Neural progenitor cell (in vitro differentiated cells): ENCODE measurements around the gene MAGI1. TPM values are rescaled to one million over a fixed set of nuclear protein-coding genes. Genes with fewer than 3 reads are reported as not detected.
A peak's percentile ranks its signal among the peaks of the same experiment; 100 is the strongest.

Experiments
- DNase-seq: peaks from one replicate; pipeline ENCODE4 v3.0.0-alpha.2; 2016; ENCODE audit warnings: low spot score
- H2AFZ ChIP-seq: fragments of 200-600 bp; sonication (generic); replicated peaks from 2 replicates; pipeline ENCODE4 v1.6.1; 2016; ENCODE audit warnings: antibody characterized with exemption
- H3F3A ChIP-seq: fragments of 200-600 bp; sonication (generic); 2 replicates; pipeline ENCODE4 v1.6.1; 2016; ENCODE audit warnings: antibody characterized with exemption, low read depth
- H3K27ac ChIP-seq: fragments of 200-600 bp; sonication (generic); 2 replicates; pipeline ENCODE4 v1.5.1; 2016; ENCODE audit warnings: mild to moderate bottlenecking
- H3K27me3 ChIP-seq: fragments of 200-600 bp; sonication (generic); 2 replicates; pipeline ENCODE4 v1.6.1; 2016; ENCODE audit warnings: mild to moderate bottlenecking, moderate library complexity
- H3K36me3 ChIP-seq: fragments of 200-600 bp; sonication (generic); 2 replicates; pipeline ENCODE4 v1.5.1; 2016
- H3K4me1 ChIP-seq: fragments of 200-600 bp; sonication (generic); 2 replicates; pipeline ENCODE4 v1.6.1; 2016; ENCODE audit warnings: mixed run types
- H3K4me2 ChIP-seq: fragments of 200-600 bp; sonication (generic); 2 replicates; pipeline ENCODE4 v1.6.1; 2016
- H3K4me3 ChIP-seq: fragments of 200-600 bp; sonication (generic); 2 replicates; pipeline ENCODE4 v1.5.1; 2016
- H3K79me2 ChIP-seq: fragments of 200-600 bp; sonication (generic); 2 replicates; pipeline ENCODE4 v1.6.1; 2016; ENCODE audit warnings: low read depth
- H3K9ac ChIP-seq: fragments of 200-600 bp; sonication (generic); 2 replicates; pipeline ENCODE4 v1.6.1; 2016
- H3K9me3 ChIP-seq: fragments of 200-600 bp; sonication (generic); 2 replicates; pipeline ENCODE4 v1.5.1; 2016; ENCODE audit warnings: low read depth
- H4K20me1 ChIP-seq: fragments of 200-600 bp; sonication (generic); 2 replicates; pipeline ENCODE4 v1.6.1; 2016; ENCODE audit warnings: low read depth
- H3K27ac Mint-ChIP-seq: 3 replicates; pipeline ENCODE4 v1.8.0; 2021; ENCODE audit warnings: mixed read lengths
- H3K27me3 Mint-ChIP-seq: 2 replicates; pipeline ENCODE4 v1.8.0; 2022; ENCODE audit warnings: low read depth, mild to moderate bottlenecking, inconsistent platforms, moderate library complexity, mixed read lengths; ENCODE audit not compliant: insufficient read depth
- H3K36me3 Mint-ChIP-seq: 3 replicates; pipeline ENCODE4 v1.8.0; 2021; ENCODE audit warnings: mixed read lengths
- H3K4me1 Mint-ChIP-seq: 3 replicates; pipeline ENCODE4 v1.8.0; 2021; ENCODE audit warnings: mixed read lengths
- H3K4me3 Mint-ChIP-seq: 3 replicates; pipeline ENCODE4 v1.8.0; 2021; ENCODE audit warnings: mild to moderate bottlenecking, moderate library complexity, mixed read lengths
- H3K9me3 Mint-ChIP-seq: 3 replicates; pipeline ENCODE4 v1.8.0; 2020; ENCODE audit warnings: mixed read lengths
- EZH2 ChIP-seq: fragments of 200-600 bp; sonication (generic); IDR thresholded peaks from 2 replicates; pipeline ENCODE4 v1.6.1; 2017; ENCODE audit warnings: antibody characterized with exemption, mild to moderate bottlenecking, moderate library complexity
- EZH2phosphoT487 ChIP-seq: fragments of 200-600 bp; sonication (generic); IDR thresholded peaks from 2 replicates; pipeline ENCODE4 v1.6.1; 2017; ENCODE audit warnings: antibody characterized with exemption
- total RNA-seq: library from RNA; depleted of rRNA; stranded (reverse); fragments of >200 nt; gene quantifications from 2 replicates; pipeline ENCODE4 v1.2.3, GENCODE V29; 2015; ENCODE audit warnings: low replicate concordance
- TF ChIP-seq, protein P1 (sequence below): fragments of 200-600 bp; sonication (generic); IDR thresholded peaks from 2 replicates; pipeline ENCODE4 v1.5.1; 2017; ENCODE audit warnings: antibody characterized with exemption, mild to moderate bottlenecking

MAGI1 gene
- total RNA-seq, 1 donor from 2014 or later: 40.6 TPM

DNA sequence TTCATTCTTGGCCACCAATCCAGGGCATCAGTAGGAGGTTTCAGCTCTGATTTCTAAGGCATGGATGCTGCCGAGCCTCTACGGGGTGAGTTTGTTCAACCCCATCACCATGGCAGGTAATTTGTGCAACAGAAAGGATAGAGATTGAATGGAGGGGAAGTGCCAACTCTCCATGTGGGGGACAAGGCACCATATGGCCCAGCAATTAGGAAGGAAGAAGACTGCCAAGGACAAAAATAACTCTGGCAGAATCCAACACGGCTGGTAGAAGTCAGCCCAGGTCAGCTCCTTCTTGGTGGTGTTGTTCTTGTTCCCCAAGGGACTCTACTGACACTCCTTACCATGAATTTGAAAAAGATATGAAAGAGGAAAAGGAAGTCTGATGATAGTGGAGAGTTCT, 503.9 kb downstream of the MAGI1 start:
- TF ChIP-seq EZH2phosphoT487: no peak
- TF ChIP-seq EZH2: no peak
- TF ChIP-seq, protein P1, sequence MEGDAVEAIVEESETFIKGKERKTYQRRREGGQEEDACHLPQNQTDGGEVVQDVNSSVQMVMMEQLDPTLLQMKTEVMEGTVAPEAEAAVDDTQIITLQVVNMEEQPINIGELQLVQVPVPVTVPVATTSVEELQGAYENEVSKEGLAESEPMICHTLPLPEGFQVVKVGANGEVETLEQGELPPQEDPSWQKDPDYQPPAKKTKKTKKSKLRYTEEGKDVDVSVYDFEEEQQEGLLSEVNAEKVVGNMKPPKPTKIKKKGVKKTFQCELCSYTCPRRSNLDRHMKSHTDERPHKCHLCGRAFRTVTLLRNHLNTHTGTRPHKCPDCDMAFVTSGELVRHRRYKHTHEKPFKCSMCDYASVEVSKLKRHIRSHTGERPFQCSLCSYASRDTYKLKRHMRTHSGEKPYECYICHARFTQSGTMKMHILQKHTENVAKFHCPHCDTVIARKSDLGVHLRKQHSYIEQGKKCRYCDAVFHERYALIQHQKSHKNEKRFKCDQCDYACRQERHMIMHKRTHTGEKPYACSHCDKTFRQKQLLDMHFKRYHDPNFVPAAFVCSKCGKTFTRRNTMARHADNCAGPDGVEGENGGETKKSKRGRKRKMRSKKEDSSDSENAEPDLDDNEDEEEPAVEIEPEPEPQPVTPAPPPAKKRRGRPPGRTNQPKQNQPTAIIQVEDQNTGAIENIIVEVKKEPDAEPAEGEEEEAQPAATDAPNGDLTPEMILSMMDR: no peak
- H3K9me3 ChIP-seq: no peaks in the 10 kb centered on the region
- no peaks in the 10 kb centered on the region for H3K27me3 Mint-ChIP-seq
- no peak for DNase-seq
- H3F3A ChIP-seq: peaks cover 9% of the 10 kb centered on the region
- H3K4me1 ChIP-seq: peaks cover 42% of the 10 kb centered on the region
- H4K20me1 ChIP-seq: peaks cover 24% of the 10 kb centered on the region
- H3K27me3 ChIP-seq: no peaks in the 10 kb centered on the region
- no peak overlapping the region for H3K4me2 ChIP-seq
- no peaks in the 10 kb centered on the region for H3K9me3 Mint-ChIP-seq
- no peak overlapping the region for H3K4me3 Mint-ChIP-seq
- peaks cover 6% of the 10 kb centered on the region for H3K36me3 Mint-ChIP-seq
- H3K9ac ChIP-seq: no peak overlapping the region
- H3K4me1 Mint-ChIP-seq: peaks cover 22% of the 10 kb centered on the region
- no peak overlapping the region for H3K27ac Mint-ChIP-seq
- no peaks in the 10 kb centered on the region for H3K36me3 ChIP-seq
- peaks cover 93% of the 10 kb centered on the region for H3K79me2 ChIP-seq
- no peak overlapping the region for H3K4me3 ChIP-seq
- H2AFZ ChIP-seq: no peak overlapping the region
- H3K27ac ChIP-seq: no peak overlapping the region

DNA sequence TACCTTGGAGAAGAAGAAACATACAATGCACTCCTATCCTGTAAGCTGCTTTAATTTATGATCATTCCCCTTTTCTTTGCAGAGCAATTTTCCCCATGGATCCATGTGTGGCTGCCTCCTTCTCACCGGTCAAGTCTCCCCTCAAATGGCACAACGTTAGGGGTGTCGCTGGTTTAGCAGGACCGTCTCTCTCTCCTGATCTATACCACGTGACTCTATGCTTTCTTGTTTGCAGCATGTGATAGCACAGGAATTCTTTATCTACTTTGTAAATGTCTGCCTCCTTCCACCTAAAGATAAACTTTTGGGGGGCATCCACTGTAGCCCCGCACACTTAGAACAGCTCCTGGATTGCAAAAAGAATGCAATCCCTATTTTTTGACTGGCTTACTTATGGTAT, 506.0 kb downstream of the MAGI1 start:
- Mint-ChIP-seq H3K9me3 (no peaks in the 10 kb centered on the region), H3K4me3 (no peak overlapping the region), H3K36me3 (peaks cover 6% of the 10 kb centered on the region), H3K4me1 (peaks cover 22% of the 10 kb centered on the region), H3K27me3 (no peaks in the 10 kb centered on the region), H3K27ac (no peak overlapping the region)
- H3K4me2 ChIP-seq: no peak overlapping the region
- H3K4me3 ChIP-seq: no peak overlapping the region
- H3K9me3 ChIP-seq: no peaks in the 10 kb centered on the region
- H3K27me3 ChIP-seq: no peaks in the 10 kb centered on the region
- no peak for TF ChIP-seq EZH2phosphoT487
- TF ChIP-seq, protein P1: no peak
- H4K20me1 ChIP-seq: peaks cover 17% of the 10 kb centered on the region
- H2AFZ ChIP-seq: no peak overlapping the region
- H3K79me2 ChIP-seq: peaks cover 86% of the 10 kb centered on the region
- no peaks in the 10 kb centered on the region for H3F3A ChIP-seq
- H3K9ac ChIP-seq: no peak overlapping the region
- H3K36me3 ChIP-seq: no peaks in the 10 kb centered on the region
- no peak for DNase-seq
- H3K27ac ChIP-seq: no peak overlapping the region
- H3K4me1 ChIP-seq: peaks cover 32% of the 10 kb centered on the region

DNA sequence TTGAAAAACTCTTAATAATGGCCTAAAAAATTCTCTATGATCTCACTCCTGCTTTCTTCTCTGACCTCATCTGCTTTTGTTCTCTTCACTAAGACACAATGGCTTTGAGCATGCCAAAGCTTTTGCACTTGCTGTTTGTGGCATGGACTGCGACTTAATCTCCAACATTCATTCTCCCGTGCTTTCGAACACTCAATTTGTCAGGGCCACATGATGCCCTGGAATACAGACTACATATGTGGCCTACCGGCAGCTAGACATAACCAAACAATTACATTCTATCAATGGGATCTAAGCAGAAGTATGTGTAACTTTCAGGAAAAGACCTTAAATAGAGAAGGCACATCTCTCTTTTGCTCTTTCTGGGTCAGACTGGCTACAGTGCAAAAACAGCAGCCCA, 506.5 kb downstream of the MAGI1 start:
- H3K9me3 ChIP-seq: no peaks in the 10 kb centered on the region
- Mint-ChIP-seq H3K27ac (peak overlapping the region; percentile 6), H3K27me3 (no peaks in the 10 kb centered on the region), H3K9me3 (no peaks in the 10 kb centered on the region), H3K4me1 (peaks cover 21% of the 10 kb centered on the region), H3K4me3 (no peak overlapping the region), H3K36me3 (peaks cover 6% of the 10 kb centered on the region)
- H3K36me3 ChIP-seq: no peaks in the 10 kb centered on the region
- peaks cover 80% of the 10 kb centered on the region for H3K79me2 ChIP-seq
- no peaks in the 10 kb centered on the region for H3F3A ChIP-seq
- no peaks in the 10 kb centered on the region for H3K27me3 ChIP-seq
- DNase-seq: no peak
- H3K4me2 ChIP-seq: no peak overlapping the region
- peaks cover 30% of the 10 kb centered on the region for H3K4me1 ChIP-seq
- no peak overlapping the region for H2AFZ ChIP-seq
- TF ChIP-seq EZH2 (no peak), EZH2phosphoT487 (no peak)
- TF ChIP-seq, protein P1: no peak
- no peak overlapping the region for H3K9ac ChIP-seq
- H3K4me3 ChIP-seq: no peak overlapping the region
- H4K20me1 ChIP-seq: peaks cover 17% of the 10 kb centered on the region
- H3K27ac ChIP-seq: no peak overlapping the region

DNA sequence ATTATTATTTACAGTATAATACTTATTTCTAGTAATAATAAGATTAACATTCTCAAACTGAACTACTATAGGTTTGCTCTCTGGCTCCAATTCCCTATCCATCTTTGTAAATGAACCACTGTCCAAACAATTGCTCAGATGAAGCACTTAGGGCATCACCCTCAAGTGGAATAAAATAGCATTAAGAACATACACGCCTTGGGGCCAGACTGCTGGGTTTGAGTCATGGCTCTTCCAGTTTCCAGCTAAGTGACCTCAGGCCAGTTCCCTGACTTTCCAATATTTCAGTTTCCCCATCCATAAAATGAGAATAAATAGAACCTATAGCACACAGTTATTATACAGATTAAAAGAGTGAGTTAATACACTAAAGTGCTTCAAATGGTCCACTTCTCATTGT, 507.2 kb downstream of the MAGI1 start:
- no peak for TF ChIP-seq EZH2
- TF ChIP-seq EZH2phosphoT487: no peak
- TF ChIP-seq, protein P1: no peak
- no peaks in the 10 kb centered on the region for H3K27me3 Mint-ChIP-seq
- no peak for DNase-seq
- H3K27me3 ChIP-seq: no peaks in the 10 kb centered on the region
- H3K4me1 Mint-ChIP-seq: peaks cover 17% of the 10 kb centered on the region
- no peak overlapping the region for H3K27ac ChIP-seq
- no peaks in the 10 kb centered on the region for H3K9me3 Mint-ChIP-seq
- peaks cover 6% of the 10 kb centered on the region for H3K36me3 Mint-ChIP-seq
- no peak overlapping the region for H2AFZ ChIP-seq
- H3K4me3 Mint-ChIP-seq: no peak overlapping the region
- no peak overlapping the region for H3K9ac ChIP-seq
- H3K4me1 ChIP-seq: peaks cover 26% of the 10 kb centered on the region
- no peak overlapping the region for H3K27ac Mint-ChIP-seq
- peaks cover 78% of the 10 kb centered on the region for H3K79me2 ChIP-seq
- H3K4me3 ChIP-seq: no peak overlapping the region
- no peaks in the 10 kb centered on the region for H3K36me3 ChIP-seq
- H4K20me1 ChIP-seq: peaks cover 15% of the 10 kb centered on the region
- H3F3A ChIP-seq: no peaks in the 10 kb centered on the region
- H3K9me3 ChIP-seq: no peaks in the 10 kb centered on the region
- H3K4me2 ChIP-seq: no peak overlapping the region
